GM23248 (cell line): Measurements from ENCODE around the gene TMTC4.

Source experiments
- EZH2 ChIP-seq: fragments of 200-600 bp; sonication (generic); IDR thresholded peaks from 2 replicates; pipeline ENCODE4 v1.6.1; 2018; ENCODE audit warnings: antibody characterized with exemption, mild to moderate bottlenecking; ENCODE audit not compliant: insufficient read depth, poor library complexity, severe bottlenecking
- EZH2phosphoT487 ChIP-seq: fragments of 200-600 bp; sonication (generic); IDR thresholded peaks from 2 replicates; pipeline ENCODE4 v1.6.1; 2018; ENCODE audit warnings: antibody characterized with exemption, moderate library complexity, mild to moderate bottlenecking, low read depth; ENCODE audit not compliant: insufficient read depth

DNA sequence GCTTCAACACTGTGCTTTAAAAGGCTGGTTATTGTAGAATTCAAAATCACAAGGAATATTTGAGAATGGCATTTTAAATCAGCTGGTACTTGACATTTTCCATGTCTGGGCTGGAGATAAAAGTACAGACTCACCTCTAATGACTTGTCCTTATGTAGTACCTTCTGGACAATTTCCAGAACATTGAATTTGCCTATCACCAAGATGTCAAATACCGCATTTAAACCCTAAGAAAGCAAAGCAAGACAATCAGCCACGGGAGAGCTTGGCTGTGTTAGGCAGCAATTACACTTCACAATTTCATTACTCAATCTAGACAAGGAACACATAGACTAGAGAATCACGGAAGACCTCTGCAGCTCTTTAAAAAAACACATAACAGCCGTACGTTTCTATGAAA lies 36.8 kb downstream of the TMTC4 start:
- TF ChIP-seq EZH2 (no peak), EZH2phosphoT487 (no peak)
